Superior temporal gyrus (tissue), 1 donor: ENCODE results near the gene FAM72A.
"Not testable (repeated sequence)": the region's sequence is repeated elsewhere in the genome, so short reads cannot be mapped to it uniquely, and the experiment has no call there.

Experiments
- DNase-seq: peaks from one replicate; pipeline ENCODE4 v3.0.0-alpha.2; 2016; ENCODE audit errors: extremely low spot score

Gene FAM72A

GRCh38 chr1:206215600-206216392 is 13.2 kb upstream of the FAM72A start:
- peak; percentile 1 for DNase-seq

- DNase-seq: peak; percentile 5
Measured at GRCh38 chr1:206210802-206211201, 8.2 kb upstream of the FAM72A start.

GRCh38 chr1:206205569-206205968 is 2.9 kb upstream of the FAM72A start:
- DNase-seq: not testable (repeated sequence)

- DNase-seq: peak; percentile 1
Measured at GRCh38 chr1:206204871-206205270, 2.2 kb upstream of the FAM72A start.

GRCh38 chr1:206204159-206204511 is 1.5 kb upstream of the FAM72A start:
- not testable (repeated sequence) for DNase-seq

GRCh38 chr1:206203364-206204158 is 922 bp upstream of the FAM72A start, which contains the start of gene SRGAP2:
TSS of gene SRGAP2 (plus strand) at chr1:206203541. CDS start at chr1:206205971, 2,430 bp downstream.
- peak; percentile 10 for DNase-seq

- not testable (repeated sequence) for DNase-seq
Measured at GRCh38 chr1:206196748-206197424, 5.8 kb downstream of the FAM72A start.

GRCh38 chr1:206195182-206195581 is 7.5 kb downstream of the FAM72A start:
- not testable (repeated sequence) for DNase-seq

GRCh38 chr1:206186826-206187225 is 15.8 kb downstream of the FAM72A start:
- DNase-seq: not testable (repeated sequence)

GRCh38 chr1:206185778-206186177 is 16.9 kb downstream of the FAM72A start:
- not testable (repeated sequence) for DNase-seq

GRCh38 chr1:206183788-206184187 is 18.9 kb downstream of the FAM72A start:
- DNase-seq: not testable (repeated sequence)

GRCh38 chr1:206182368-206183317 is 20.0 kb downstream of the FAM72A start:
- not testable (repeated sequence) for DNase-seq

GRCh38 chr1:206179666-206180065 is 23.0 kb downstream of the FAM72A start:
- DNase-seq: not testable (repeated sequence)

- not testable (repeated sequence) for DNase-seq
Measured at GRCh38 chr1:206178061-206178989, 24.3 kb downstream of the FAM72A start.

GRCh38 chr1:206176114-206176502 is 26.5 kb downstream of the FAM72A start:
- not testable (repeated sequence) for DNase-seq

GRCh38 chr1:206175459-206176113 is 27.1 kb downstream of the FAM72A start:
- DNase-seq: not testable (repeated sequence)

- peak; percentile 24 for DNase-seq
Measured at GRCh38 chr1:206174182-206174868, 28.3 kb downstream of the FAM72A start.

GRCh38 chr1:206173110-206173719 is 29.4 kb downstream of the FAM72A start:
- not testable (repeated sequence) for DNase-seq
